Measurements from ENCODE around the gene PTPN21. TPM values are rescaled to one million over a fixed set of nuclear protein-coding genes. Genes with fewer than 3 reads are reported as not detected.

PTPN21 gene
- total and polyA plus RNA-seq, 2 of the 13 experiments (the other 11 are each of a cell fraction or from before 2014, with no cell fraction given) = 2.0 to 3.7 TPM

DNA sequence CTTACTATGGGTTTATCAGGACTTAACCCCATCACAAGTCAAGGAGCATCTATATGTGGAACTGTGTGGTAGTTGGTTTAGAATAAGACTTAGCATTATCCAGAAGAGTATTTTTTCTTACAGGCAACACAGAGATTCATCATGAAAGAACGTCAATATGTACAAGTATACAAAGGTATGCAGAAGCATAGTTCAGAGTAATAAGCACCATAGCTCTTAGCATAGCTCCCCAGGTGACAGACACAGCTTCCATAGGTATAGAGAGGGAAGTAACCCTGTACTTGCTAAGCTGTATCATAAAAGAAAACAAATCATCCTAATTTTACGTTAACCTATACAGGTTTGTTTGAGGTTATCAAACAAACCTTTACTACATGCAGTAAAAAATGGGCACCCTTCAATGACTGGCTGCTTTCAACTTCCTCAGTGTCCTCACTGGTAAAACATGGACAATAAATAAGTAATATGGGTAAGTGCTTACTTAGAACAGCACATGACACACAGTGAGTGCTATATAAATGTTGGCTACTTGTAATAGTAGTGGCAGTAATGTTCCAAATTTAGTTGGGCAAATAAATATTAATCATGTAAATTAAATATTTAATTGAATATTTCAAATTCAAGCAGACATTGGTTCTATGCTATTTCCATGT, 50.9 kb downstream of the PTPN21 start:
- Histone ChIP-seq H3K4me3 (replicated peaks in 1 of 3; ENCODE audit: insufficient read depth in 1 of 3, low read depth in 2 of 3, low read length in 3 of 3) (no peak overlapping the region), H3K4me2 (ENCODE audit: low read depth, low read length) (no peak overlapping the region), H3K27ac (ENCODE audit: extremely low read length, insufficient read depth, low read length) (no peak overlapping the region), H3K27me3 (ENCODE audit: control insufficient read depth in 1 of 2, insufficient read depth in 2 of 2, low read length in 2 of 2) (no peaks in the 10 kb centered on the region), H3K4me1 (ENCODE audit: insufficient read depth, low read length) (no peaks in the 10 kb centered on the region), H3K79me2 (ENCODE audit: insufficient read depth, low read length) (no peaks in the 10 kb centered on the region), H2AFZ (ENCODE audit: low read length) (no peak overlapping the region), H3K36me3 (replicated peaks in 1 of 2; ENCODE audit: control insufficient read depth in 1 of 2, insufficient read depth in 2 of 2, low read length in 2 of 2) (peaks cover 6 to 7% of the 10 kb centered on the region in 2 experiments; a peak in 2 of 5 replicates), H3K9me3 (ENCODE audit: low read length) (no peaks in the 10 kb centered on the region), H3K9ac (ENCODE audit: insufficient read depth, low read depth, low read length) (no peak overlapping the region), H4K20me1 (ENCODE audit: insufficient read depth, low read length) (no peaks in the 10 kb centered on the region)
- CTCF ChIA-PET (ENCODE audit: low intra/inter-chr PET ratio, low total read pairs) = no interaction called here
- BruUV-seq (replicated peaks) = no TSS peak
- POLR2A ChIA-PET = no interaction called here
- intact Hi-C loops (cut with micrococcal nuclease; ENCODE audit: unreplicated experiment) (no loop called here), in situ Hi-C loops (cut with HindIII; ENCODE audit: extremely low pct_ligation_motif_present, low pct_unique_long_range_greater_than_20kb) (no loop called here)
- TF ChIP-seq SRF (IDR thresholded peaks at IDR 0.05; ENCODE audit: low read depth, low read length) = no peak
- TF ChIP-seq DMAP1 (CRISPR knock-in tag; IDR thresholded peaks at IDR 0.05) = no peak
- TF ChIP-seq KDM4B (CRISPR knock-in tag; IDR thresholded peaks at IDR 0.05) = no peak
- no peak for TF ChIP-seq HNRNPK (IDR thresholded peaks at IDR 0.05; ENCODE audit: low read depth, low read length, poor library complexity, severe bottlenecking)
- no peak for TF ChIP-seq FOXP1 (IDR thresholded peaks at IDR 0.05)
- TF ChIP-seq FOXP1 (CRISPR knock-in tag; IDR thresholded peaks at IDR 0.05) = no peak
- TF ChIP-seq HNF4G (IDR thresholded peaks at IDR 0.05; ENCODE audit: borderline replicate concordance, low read depth, low read length) = no peak
- TF ChIP-seq HNF4G (CRISPR knock-in tag; IDR thresholded peaks at IDR 0.05; ENCODE audit: borderline replicate concordance, low read depth) = no peak
- TF ChIP-seq, protein P1, sequence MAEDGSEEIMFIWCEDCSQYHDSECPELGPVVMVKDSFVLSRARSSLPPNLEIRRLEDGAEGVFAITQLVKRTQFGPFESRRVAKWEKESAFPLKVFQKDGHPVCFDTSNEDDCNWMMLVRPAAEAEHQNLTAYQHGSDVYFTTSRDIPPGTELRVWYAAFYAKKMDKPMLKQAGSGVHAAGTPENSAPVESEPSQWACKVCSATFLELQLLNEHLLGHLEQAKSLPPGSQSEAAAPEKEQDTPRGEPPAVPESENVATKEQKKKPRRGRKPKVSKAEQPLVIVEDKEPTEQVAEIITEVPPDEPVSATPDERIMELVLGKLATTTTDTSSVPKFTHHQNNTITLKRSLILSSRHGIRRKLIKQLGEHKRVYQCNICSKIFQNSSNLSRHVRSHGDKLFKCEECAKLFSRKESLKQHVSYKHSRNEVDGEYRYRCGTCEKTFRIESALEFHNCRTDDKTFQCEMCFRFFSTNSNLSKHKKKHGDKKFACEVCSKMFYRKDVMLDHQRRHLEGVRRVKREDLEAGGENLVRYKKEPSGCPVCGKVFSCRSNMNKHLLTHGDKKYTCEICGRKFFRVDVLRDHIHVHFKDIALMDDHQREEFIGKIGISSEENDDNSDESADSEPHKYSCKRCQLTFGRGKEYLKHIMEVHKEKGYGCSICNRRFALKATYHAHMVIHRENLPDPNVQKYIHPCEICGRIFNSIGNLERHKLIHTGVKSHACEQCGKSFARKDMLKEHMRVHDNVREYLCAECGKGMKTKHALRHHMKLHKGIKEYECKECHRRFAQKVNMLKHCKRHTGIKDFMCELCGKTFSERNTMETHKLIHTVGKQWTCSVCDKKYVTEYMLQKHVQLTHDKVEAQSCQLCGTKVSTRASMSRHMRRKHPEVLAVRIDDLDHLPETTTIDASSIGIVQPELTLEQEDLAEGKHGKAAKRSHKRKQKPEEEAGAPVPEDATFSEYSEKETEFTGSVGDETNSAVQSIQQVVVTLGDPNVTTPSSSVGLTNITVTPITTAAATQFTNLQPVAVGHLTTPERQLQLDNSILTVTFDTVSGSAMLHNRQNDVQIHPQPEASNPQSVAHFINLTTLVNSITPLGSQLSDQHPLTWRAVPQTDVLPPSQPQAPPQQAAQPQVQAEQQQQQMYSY (CRISPR knock-in tag; IDR thresholded peaks at IDR 0.05) = no peak
- FAIRE-seq (no peak), ATAC-seq (no peak), DNase-seq (ENCODE audit: low spot score) (no peak)
- 95% methylated on average over 2 of the region's 2 CpGs for WGBS (ENCODE audit: low lambda C conversion rate)
